Activated gamma-delta T cell treated with Interleukin-2 at 50 U/mL for 16 hours (primary cell): Measurements from ENCODE around the gene BRCA2.
"Not testable (repeated sequence)": the region's sequence is repeated elsewhere in the genome, so short reads cannot be mapped to it uniquely, and the experiment has no call there.

Experiments used
- DNase-seq: peaks from one replicate; pipeline ENCODE4 v3.0.0-alpha.2; 2020

BRCA2 gene

DNA sequence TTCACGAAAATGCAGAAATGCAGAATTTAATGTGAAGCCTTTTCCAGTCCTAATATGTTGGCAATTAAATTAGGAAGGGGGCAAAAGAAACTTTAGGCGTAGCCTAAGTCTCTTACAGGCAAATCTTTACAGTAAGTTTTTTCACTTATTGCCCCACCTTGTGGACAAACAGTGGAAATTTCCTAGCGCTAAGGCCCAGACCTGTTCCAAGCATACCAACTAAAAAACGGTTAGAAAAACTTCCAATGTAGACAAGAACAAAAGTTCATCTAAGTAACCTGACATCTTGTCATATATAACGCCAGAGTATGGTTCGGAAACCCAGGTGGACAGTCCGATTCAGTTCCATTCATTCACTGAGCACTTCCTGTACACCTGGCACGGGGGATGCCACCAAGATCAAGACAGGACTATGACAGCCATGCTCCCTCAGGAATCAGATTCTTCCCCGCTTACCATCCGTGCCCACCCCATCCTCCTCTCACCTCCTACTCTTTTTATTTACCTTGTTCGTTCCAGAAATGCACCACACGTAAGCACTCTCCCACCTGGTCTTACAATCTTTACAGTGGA lies 5.1 kb upstream of the BRCA2 start:
- no peak for DNase-seq

GRCh38 chr13:32311188-32311897 lies 4.0 kb upstream of the BRCA2 start:
- no peak for DNase-seq

- DNase-seq, result peak; percentile 66
Measured at GRCh38 chr13:32314271-32315237, 754 bp upstream of the BRCA2 start.

DNA sequence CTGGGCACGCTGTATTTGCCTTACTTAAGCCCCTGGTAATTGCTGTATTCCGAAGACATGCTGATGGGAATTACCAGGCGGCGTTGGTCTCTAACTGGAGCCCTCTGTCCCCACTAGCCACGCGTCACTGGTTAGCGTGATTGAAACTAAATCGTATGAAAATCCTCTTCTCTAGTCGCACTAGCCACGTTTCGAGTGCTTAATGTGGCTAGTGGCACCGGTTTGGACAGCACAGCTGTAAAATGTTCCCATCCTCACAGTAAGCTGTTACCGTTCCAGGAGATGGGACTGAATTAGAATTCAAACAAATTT lies 676 bp downstream of the BRCA2 start:
- DNase-seq, result no peak

DNA sequence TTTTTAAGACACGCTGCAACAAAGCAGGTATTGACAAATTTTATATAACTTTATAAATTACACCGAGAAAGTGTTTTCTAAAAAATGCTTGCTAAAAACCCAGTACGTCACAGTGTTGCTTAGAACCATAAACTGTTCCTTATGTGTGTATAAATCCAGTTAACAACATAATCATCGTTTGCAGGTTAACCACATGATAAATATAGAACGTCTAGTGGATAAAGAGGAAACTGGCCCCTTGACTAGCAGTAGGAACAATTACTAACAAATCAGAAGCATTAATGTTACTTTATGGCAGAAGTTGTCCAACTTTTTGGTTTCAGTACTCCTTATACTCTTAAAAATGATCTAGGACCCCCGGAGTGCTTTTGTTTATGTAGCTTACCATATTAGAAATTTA lies 1.2 kb downstream of the BRCA2 start:
- DNase-seq, result no peak

DNA sequence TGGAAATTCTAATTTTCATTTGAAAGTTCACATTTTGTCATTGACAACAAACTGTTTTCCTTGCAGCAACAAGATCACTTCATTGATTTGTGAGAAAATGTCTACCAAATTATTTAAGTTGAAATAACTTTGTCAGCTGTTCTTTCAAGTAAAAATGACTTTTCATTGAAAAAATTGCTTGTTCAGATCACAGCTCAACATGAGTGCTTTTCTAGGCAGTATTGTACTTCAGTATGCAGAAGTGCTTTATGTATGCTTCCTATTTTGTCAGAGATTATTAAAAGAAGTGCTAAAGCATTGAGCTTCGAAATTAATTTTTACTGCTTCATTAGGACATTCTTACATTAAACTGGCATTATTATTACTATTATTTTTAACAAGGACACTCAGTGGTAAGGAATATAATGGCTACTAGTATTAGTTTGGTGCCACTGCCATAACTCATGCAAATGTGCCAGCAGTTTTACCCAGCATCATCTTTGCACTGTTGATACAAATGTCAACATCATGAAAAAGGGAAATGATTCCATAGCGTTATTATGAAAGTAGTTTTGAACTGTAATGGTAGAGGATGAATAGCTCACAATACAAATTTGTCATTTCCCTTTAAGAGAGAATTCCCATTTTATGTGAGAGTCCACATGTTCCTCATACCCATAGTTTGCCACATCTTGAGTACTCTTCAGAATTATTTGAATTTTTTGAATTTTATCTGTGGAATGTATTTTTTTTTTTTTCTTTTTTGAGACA lies 2.6 kb downstream of the BRCA2 start:
- DNase-seq, result no peak

- DNase-seq, result no peak
Measured at GRCh38 chr13:32320528-32320927, 5.2 kb downstream of the BRCA2 start.

- no peak for DNase-seq
Measured at GRCh38 chr13:32323912-32324311, 8.6 kb downstream of the BRCA2 start.

- DNase-seq, result no peak
Measured at GRCh38 chr13:32330441-32330840, 15.1 kb downstream of the BRCA2 start.

GRCh38 chr13:32334671-32335070 lies 19.4 kb downstream of the BRCA2 start:
- no peak for DNase-seq

DNA sequence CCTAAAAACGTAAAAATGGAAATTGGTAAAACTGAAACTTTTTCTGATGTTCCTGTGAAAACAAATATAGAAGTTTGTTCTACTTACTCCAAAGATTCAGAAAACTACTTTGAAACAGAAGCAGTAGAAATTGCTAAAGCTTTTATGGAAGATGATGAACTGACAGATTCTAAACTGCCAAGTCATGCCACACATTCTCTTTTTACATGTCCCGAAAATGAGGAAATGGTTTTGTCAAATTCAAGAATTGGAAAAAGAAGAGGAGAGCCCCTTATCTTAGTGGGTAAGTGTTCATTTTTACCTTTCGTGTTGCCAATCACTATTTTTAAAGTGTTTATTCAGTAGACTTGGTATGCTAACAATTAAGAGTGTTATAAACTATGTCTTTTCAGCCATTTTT lies 25.6 kb downstream of the BRCA2 start:
- no peak for DNase-seq

DNA sequence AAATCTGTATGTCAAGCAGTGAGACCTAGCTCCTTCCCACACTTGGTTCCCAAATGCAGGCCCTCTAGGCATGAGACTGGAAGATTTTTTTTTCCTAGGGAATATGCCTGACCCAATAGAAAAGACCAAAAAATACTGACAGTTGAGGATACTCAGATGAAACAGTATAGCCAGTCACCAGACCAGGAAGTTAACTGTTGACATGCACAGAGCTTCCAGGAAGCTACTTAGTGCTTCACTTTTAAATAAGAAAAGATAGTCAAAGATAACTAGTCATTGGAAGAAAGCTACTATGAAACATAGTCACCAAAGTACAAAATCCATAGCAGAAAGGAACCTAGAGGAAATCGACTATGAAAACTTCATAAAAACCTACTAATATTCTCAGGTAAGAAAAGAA lies 32.3 kb downstream of the BRCA2 start:
- DNase-seq, result no peak

- not testable (repeated sequence) for DNase-seq
Measured at GRCh38 chr13:32350839-32351441, 35.6 kb downstream of the BRCA2 start.

- DNase-seq, result no peak
Measured at GRCh38 chr13:32354040-32354439, 38.7 kb downstream of the BRCA2 start.

DNA sequence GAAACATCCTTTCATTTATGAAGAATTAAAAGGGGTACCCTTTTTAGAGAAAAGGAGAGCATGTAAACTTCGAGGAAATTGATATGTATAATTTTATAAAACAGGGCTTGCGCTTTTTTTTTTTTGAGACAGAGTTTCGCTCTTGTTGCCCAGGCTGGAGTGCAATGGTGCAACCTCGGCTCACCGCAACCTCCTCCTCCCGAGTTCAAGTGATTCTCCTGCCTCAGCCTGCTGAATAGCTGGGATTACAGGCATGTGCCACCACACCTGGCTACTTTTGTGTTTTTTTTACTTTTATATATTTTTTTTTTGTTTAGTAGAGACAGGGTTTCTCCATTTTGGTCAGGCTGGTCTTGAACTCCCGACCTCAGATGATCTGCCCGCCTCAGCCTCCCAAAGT lies 40.6 kb downstream of the BRCA2 start:
- not testable (repeated sequence) for DNase-seq

DNA sequence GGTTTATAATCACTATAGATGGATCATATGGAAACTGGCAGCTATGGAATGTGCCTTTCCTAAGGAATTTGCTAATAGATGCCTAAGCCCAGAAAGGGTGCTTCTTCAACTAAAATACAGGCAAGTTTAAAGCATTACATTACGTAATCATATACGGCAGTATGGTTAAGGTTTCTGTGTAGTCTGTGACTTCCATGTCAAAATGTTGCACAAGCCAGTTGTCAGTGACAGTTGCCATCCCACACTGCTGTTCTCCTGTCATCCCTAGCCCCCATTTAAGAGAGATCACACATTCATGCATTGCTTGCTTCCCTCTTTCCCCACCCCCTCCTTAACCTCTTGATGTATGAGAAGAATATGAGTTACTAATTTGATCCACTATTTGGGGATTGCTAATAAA lies 47.3 kb downstream of the BRCA2 start:
- DNase-seq, result no peak

DNA sequence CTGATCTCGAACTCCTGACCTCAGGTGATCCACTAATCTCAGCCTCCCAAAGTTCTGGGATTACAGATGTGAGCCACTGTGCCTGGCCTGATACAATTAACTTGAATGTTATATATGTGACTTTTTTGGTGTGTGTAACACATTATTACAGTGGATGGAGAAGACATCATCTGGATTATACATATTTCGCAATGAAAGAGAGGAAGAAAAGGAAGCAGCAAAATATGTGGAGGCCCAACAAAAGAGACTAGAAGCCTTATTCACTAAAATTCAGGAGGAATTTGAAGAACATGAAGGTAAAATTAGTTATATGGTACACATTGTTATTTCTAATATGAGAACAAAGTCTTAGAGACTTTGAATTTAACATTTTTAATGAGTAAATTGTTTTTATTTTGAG lies 55.5 kb downstream of the BRCA2 start:
- DNase-seq, result no peak

GRCh38 chr13:32376642-32377415 lies 61.5 kb downstream of the BRCA2 start:
- no peak for DNase-seq

DNA sequence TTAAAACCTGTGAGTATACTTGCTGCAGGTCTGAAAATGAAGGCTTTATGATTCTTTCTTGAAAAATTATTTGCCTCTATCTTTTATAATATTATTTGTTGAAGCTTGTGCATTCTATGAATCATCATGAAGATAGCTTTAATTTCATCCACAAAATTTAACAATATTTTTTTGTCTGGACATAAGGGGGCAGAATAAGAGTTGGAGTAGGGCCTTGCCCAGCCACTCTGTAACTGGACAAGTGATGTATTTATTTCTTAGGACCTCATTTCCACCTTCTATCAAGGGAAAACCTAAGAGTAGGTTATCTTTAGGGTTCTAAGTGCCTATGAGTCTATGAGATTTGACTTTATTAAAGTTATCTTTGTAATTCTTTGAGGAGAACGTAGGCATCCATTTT lies 62.7 kb downstream of the BRCA2 start:
- DNase-seq, result no peak

- DNase-seq, result peak; percentile 12
Measured at GRCh38 chr13:32381539-32381938, 66.2 kb downstream of the BRCA2 start.

GRCh38 chr13:32383836-32384618 lies 68.7 kb downstream of the BRCA2 start:
- no peak for DNase-seq
